ENCODE measurements around the gene NRXN3.

The NRXN3 gene

GRCh38 chr14:79404874-79405511, 1234.8 kb downstream of the NRXN3 start:
- no peak overlapping the region for H3K9ac ChIP-seq (ENCODE audit: low read length)
- no peak overlapping the region for H3K4me3 ChIP-seq (ENCODE audit: low read depth in 1 of 2, low read length in 2 of 2)
- no peak overlapping the region for H3K27ac ChIP-seq (ENCODE audit: low read depth, low read length)
- no peaks in the 10 kb centered on the region for H3K27me3 ChIP-seq (ENCODE audit: control insufficient read depth in 1 of 2, insufficient read depth in 2 of 2, low read length in 2 of 2)
- H3K36me3 ChIP-seq (ENCODE audit: insufficient read depth, low read length) = no peaks in the 10 kb centered on the region
- no peaks in the 10 kb centered on the region for H3K9me3 ChIP-seq (ENCODE audit: low read length)
- no peaks in the 10 kb centered on the region for H3K4me1 ChIP-seq (ENCODE audit: insufficient read depth, low read length)

GRCh38 chr14:79405512-79405910, 1235.3 kb downstream of the NRXN3 start:
- Histone ChIP-seq H3K27ac (ENCODE audit: low read depth, low read length) (no peak overlapping the region), H3K27me3 (ENCODE audit: control insufficient read depth in 1 of 2, insufficient read depth in 2 of 2, low read length in 2 of 2) (no peaks in the 10 kb centered on the region), H3K4me3 (ENCODE audit: low read depth in 1 of 2, low read length in 2 of 2) (no peak overlapping the region), H3K9ac (ENCODE audit: low read length) (no peak overlapping the region), H3K9me3 (ENCODE audit: low read length) (no peaks in the 10 kb centered on the region), H3K36me3 (ENCODE audit: insufficient read depth, low read length) (no peaks in the 10 kb centered on the region), H3K4me1 (ENCODE audit: insufficient read depth, low read length) (no peaks in the 10 kb centered on the region)

GRCh38 chr14:79407572-79407971, 1237.4 kb downstream of the NRXN3 start:
- Histone ChIP-seq H3K27ac (ENCODE audit: low read depth, low read length) (no peak overlapping the region), H3K9me3 (ENCODE audit: low read length) (no peaks in the 10 kb centered on the region), H3K9ac (ENCODE audit: low read length) (no peak overlapping the region), H3K27me3 (ENCODE audit: control insufficient read depth in 1 of 2, insufficient read depth in 2 of 2, low read length in 2 of 2) (no peaks in the 10 kb centered on the region), H3K36me3 (ENCODE audit: insufficient read depth, low read length) (no peaks in the 10 kb centered on the region), H3K4me3 (ENCODE audit: low read depth in 1 of 2, low read length in 2 of 2) (no peak overlapping the region), H3K4me1 (ENCODE audit: insufficient read depth, low read length) (no peaks in the 10 kb centered on the region)

GRCh38 chr14:79408696-79409095, 1238.5 kb downstream of the NRXN3 start:
- Histone ChIP-seq H3K4me1 (ENCODE audit: insufficient read depth, low read length) (no peaks in the 10 kb centered on the region), H3K27me3 (ENCODE audit: control insufficient read depth in 1 of 2, insufficient read depth in 2 of 2, low read length in 2 of 2) (no peaks in the 10 kb centered on the region)

GRCh38 chr14:79411403-79412174, 1241.4 kb downstream of the NRXN3 start:
- Histone ChIP-seq H3K4me3 (ENCODE audit: low read depth in 1 of 2, low read length in 2 of 2) (no peak overlapping the region), H3K27me3 (ENCODE audit: control insufficient read depth in 1 of 2, insufficient read depth in 2 of 2, low read length in 2 of 2) (no peaks in the 10 kb centered on the region), H3K27ac (ENCODE audit: low read depth, low read length) (no peak overlapping the region), H3K36me3 (ENCODE audit: insufficient read depth, low read length) (no peaks in the 10 kb centered on the region), H3K4me1 (ENCODE audit: insufficient read depth, low read length) (no peaks in the 10 kb centered on the region), H3K9me3 (ENCODE audit: low read length) (no peaks in the 10 kb centered on the region), H3K9ac (ENCODE audit: low read length) (no peak overlapping the region)

More at GRCh38 chr14:79408696-79409095, 1238.5 kb downstream of the NRXN3 start:
- H3K4me3 ChIP-seq (ENCODE audit: low read depth in 1 of 2, low read length in 2 of 2) = no peak overlapping the region
- H3K36me3 ChIP-seq (ENCODE audit: insufficient read depth, low read length) = no peaks in the 10 kb centered on the region
- H3K9me3 ChIP-seq (ENCODE audit: low read length) = no peaks in the 10 kb centered on the region
- no peak overlapping the region for H3K27ac ChIP-seq (ENCODE audit: low read depth, low read length)
- H3K9ac ChIP-seq (ENCODE audit: low read length) = no peak overlapping the region

- Histone ChIP-seq H3K9ac (ENCODE audit: low read length) (no peak overlapping the region), H3K27ac (ENCODE audit: low read depth, low read length) (no peak overlapping the region), H3K27me3 (ENCODE audit: control insufficient read depth in 1 of 2, insufficient read depth in 2 of 2, low read length in 2 of 2) (no peaks in the 10 kb centered on the region), H3K36me3 (ENCODE audit: insufficient read depth, low read length) (no peaks in the 10 kb centered on the region), H3K9me3 (ENCODE audit: low read length) (no peaks in the 10 kb centered on the region), H3K4me3 (ENCODE audit: low read depth in 1 of 2, low read length in 2 of 2) (no peak overlapping the region), H3K4me1 (ENCODE audit: insufficient read depth, low read length) (no peaks in the 10 kb centered on the region)
These were observed 1242.6 kb downstream of the NRXN3 start for GRCh38 chr14:79412822-79413221.

- H3K36me3 ChIP-seq (ENCODE audit: insufficient read depth, low read length) = no peaks in the 10 kb centered on the region
- H3K27me3 ChIP-seq (ENCODE audit: control insufficient read depth in 1 of 2, insufficient read depth in 2 of 2, low read length in 2 of 2) = no peaks in the 10 kb centered on the region
- H3K4me3 ChIP-seq (ENCODE audit: low read depth in 1 of 2, low read length in 2 of 2) = no peak overlapping the region
- no peak overlapping the region for H3K27ac ChIP-seq (ENCODE audit: low read depth, low read length)
- H3K9ac ChIP-seq (ENCODE audit: low read length) = no peak overlapping the region
- no peaks in the 10 kb centered on the region for H3K9me3 ChIP-seq (ENCODE audit: low read length)
- no peaks in the 10 kb centered on the region for H3K4me1 ChIP-seq (ENCODE audit: insufficient read depth, low read length)
These were observed 1243.7 kb downstream of the NRXN3 start for GRCh38 chr14:79413734-79414428.

GRCh38 chr14:79415726-79416125, 1245.6 kb downstream of the NRXN3 start:
- no peaks in the 10 kb centered on the region for H3K27me3 ChIP-seq (ENCODE audit: control insufficient read depth in 1 of 2, insufficient read depth in 2 of 2, low read length in 2 of 2)

GRCh38 chr14:79417961-79418360, 1247.8 kb downstream of the NRXN3 start:
- no peaks in the 10 kb centered on the region for H3K27me3 ChIP-seq (ENCODE audit: control insufficient read depth in 1 of 2, insufficient read depth in 2 of 2, low read length in 2 of 2)
- H3K9me3 ChIP-seq (ENCODE audit: low read length) = no peaks in the 10 kb centered on the region
- H3K9ac ChIP-seq (ENCODE audit: low read length) = no peak overlapping the region
- no peak overlapping the region for H3K27ac ChIP-seq (ENCODE audit: low read depth, low read length)
- no peaks in the 10 kb centered on the region for H3K36me3 ChIP-seq (ENCODE audit: insufficient read depth, low read length)
- H3K4me3 ChIP-seq (ENCODE audit: low read depth in 1 of 2, low read length in 2 of 2) = no peak overlapping the region
- no peaks in the 10 kb centered on the region for H3K4me1 ChIP-seq (ENCODE audit: insufficient read depth, low read length)

More at GRCh38 chr14:79415726-79416125, 1245.6 kb downstream of the NRXN3 start:
- H3K9me3 ChIP-seq (ENCODE audit: low read length) = no peaks in the 10 kb centered on the region
- H3K36me3 ChIP-seq (ENCODE audit: insufficient read depth, low read length) = no peaks in the 10 kb centered on the region
- H3K4me3 ChIP-seq (ENCODE audit: low read depth in 1 of 2, low read length in 2 of 2) = no peak overlapping the region
- H3K27ac ChIP-seq (ENCODE audit: low read depth, low read length) = no peak overlapping the region
- H3K9ac ChIP-seq (ENCODE audit: low read length) = no peak overlapping the region
- no peaks in the 10 kb centered on the region for H3K4me1 ChIP-seq (ENCODE audit: insufficient read depth, low read length)

- Histone ChIP-seq H3K9me3 (ENCODE audit: low read length) (no peaks in the 10 kb centered on the region), H3K9ac (ENCODE audit: low read length) (no peak overlapping the region), H3K36me3 (ENCODE audit: insufficient read depth, low read length) (no peaks in the 10 kb centered on the region), H3K4me1 (ENCODE audit: insufficient read depth, low read length) (no peaks in the 10 kb centered on the region), H3K4me3 (ENCODE audit: low read depth in 1 of 2, low read length in 2 of 2) (no peak overlapping the region), H3K27me3 (ENCODE audit: control insufficient read depth in 1 of 2, insufficient read depth in 2 of 2, low read length in 2 of 2) (no peaks in the 10 kb centered on the region), H3K27ac (ENCODE audit: low read depth, low read length) (no peak overlapping the region)
These were observed 1248.7 kb downstream of the NRXN3 start for GRCh38 chr14:79418649-79419415.

Measured in muscle layer of colon (tissue), 2 donors.